ENCODE results near the gene MAGOHB. TPM values are rescaled to one million over a fixed set of nuclear protein-coding genes. Genes with fewer than 3 reads are reported as not detected.

Gene MAGOHB
- total and polyA plus RNA-seq, 2 of the 13 experiments (the other 11 are each of a cell fraction or from before 2014, with no cell fraction given) = 7.0 to 49.8 TPM

DNA sequence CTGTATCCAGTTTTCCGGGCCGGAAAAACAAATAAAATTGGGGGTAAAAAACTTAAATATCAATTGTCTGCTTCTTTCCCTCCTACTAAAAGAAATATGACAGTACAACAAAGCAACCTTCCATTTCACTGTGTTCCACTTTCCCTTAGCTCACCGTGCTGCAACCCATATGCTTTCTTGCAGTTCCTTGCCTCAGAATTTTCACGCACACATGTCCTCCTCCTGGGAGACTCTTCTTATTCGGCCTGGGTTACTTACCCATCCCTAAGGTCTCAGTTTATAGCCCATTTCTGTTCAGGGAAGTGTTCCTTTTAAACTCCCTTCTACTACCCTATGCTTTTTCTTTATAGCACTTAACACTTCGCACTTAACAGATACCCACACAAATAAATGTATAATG is 4.5 kb upstream of the MAGOHB start:
- in situ Hi-C loops (cut with HindIII; ENCODE audit: extremely low pct_ligation_motif_present, low pct_unique_long_range_greater_than_20kb) (no loop called here), intact Hi-C loops (cut with micrococcal nuclease; ENCODE audit: unreplicated experiment) (no loop called here)
- Histone ChIP-seq H3K9me3 (ENCODE audit: low read length) (no peaks in the 10 kb centered on the region), H3K4me3 (replicated peaks in 1 of 3; ENCODE audit: insufficient read depth in 1 of 3, low read depth in 2 of 3, low read length in 3 of 3) (no peak overlapping the region), H3K36me3 (replicated peaks in 1 of 2; ENCODE audit: control insufficient read depth in 1 of 2, insufficient read depth in 2 of 2, low read length in 2 of 2) (no peaks in the 10 kb centered on the region), H3K9ac (ENCODE audit: insufficient read depth, low read depth, low read length) (no peak overlapping the region), H3K4me2 (ENCODE audit: low read depth, low read length) (no peak overlapping the region), H3K4me1 (ENCODE audit: insufficient read depth, low read length) (no peaks in the 10 kb centered on the region), H3K27ac (ENCODE audit: extremely low read length, insufficient read depth, low read length) (no peak overlapping the region), H3K79me2 (ENCODE audit: insufficient read depth, low read length) (peaks cover 5% of the 10 kb centered on the region), H2AFZ (ENCODE audit: low read length) (no peak overlapping the region), H4K20me1 (ENCODE audit: insufficient read depth, low read length) (no peaks in the 10 kb centered on the region), H3K27me3 (ENCODE audit: control insufficient read depth in 1 of 2, insufficient read depth in 2 of 2, low read length in 2 of 2) (peaks cover 0 to 13% of the 10 kb centered on the region in 2 experiments; a peak in 1 of 5 replicates)
- 52% methylated on average over 6 of the region's 6 CpGs for WGBS (ENCODE audit: low lambda C conversion rate)
- ATAC-seq (no peak), DNase-seq (ENCODE audit: low spot score) (no peak), FAIRE-seq (no peak)
- BruUV-seq (replicated peaks) = no TSS peak
- ChIA-PET POLR2A (no interaction called here), CTCF (ENCODE audit: low intra/inter-chr PET ratio, low total read pairs) (no interaction called here)
- no peak for TF ChIP-seq SKI (IDR thresholded peaks at IDR 0.05; ENCODE audit: partially characterized antibody)
- no peak for TF ChIP-seq ZNF816 (CRISPR knock-in tag; IDR thresholded peaks at IDR 0.05; ENCODE audit: borderline replicate concordance)
- TF ChIP-seq AGO1 (IDR thresholded peaks at IDR 0.05; ENCODE audit: low read depth, low read length, poor library complexity, severe bottlenecking) = no peak
- no peak for TF ChIP-seq SAFB2 (CRISPR knock-in tag; IDR thresholded peaks at IDR 0.05; ENCODE audit: borderline replicate concordance, low read depth)
- no peak for TF ChIP-seq RCOR2 (CRISPR knock-in tag; IDR thresholded peaks at IDR 0.05)
- TF ChIP-seq, protein P1, sequence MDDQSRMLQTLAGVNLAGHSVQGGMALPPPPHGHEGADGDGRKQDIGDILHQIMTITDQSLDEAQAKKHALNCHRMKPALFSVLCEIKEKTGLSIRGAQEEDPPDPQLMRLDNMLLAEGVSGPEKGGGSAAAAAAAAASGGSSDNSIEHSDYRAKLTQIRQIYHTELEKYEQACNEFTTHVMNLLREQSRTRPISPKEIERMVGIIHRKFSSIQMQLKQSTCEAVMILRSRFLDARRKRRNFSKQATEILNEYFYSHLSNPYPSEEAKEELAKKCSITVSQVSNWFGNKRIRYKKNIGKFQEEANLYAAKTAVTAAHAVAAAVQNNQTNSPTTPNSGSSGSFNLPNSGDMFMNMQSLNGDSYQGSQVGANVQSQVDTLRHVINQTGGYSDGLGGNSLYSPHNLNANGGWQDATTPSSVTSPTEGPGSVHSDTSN (CRISPR knock-in tag; IDR thresholded peaks at IDR 0.05; ENCODE audit: borderline replicate concordance) = no peak
- no peak for TF ChIP-seq KLF9 (CRISPR knock-in tag; IDR thresholded peaks at IDR 0.05; ENCODE audit: low read depth)
- no peak for TF ChIP-seq TBX3 (IDR thresholded peaks at IDR 0.05; ENCODE audit: borderline replicate concordance)
- TF ChIP-seq, protein P2, sequence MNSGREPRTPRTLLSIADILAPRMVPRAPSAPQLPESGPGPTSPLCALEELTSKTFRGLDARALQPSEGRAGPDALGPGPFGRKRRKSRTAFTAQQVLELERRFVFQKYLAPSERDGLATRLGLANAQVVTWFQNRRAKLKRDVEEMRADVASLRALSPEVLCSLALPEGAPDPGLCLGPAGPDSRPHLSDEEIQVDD (CRISPR knock-in tag; IDR thresholded peaks at IDR 0.05; ENCODE audit: borderline replicate concordance) = no peak
- TF ChIP-seq ZZZ3 (CRISPR knock-in tag; IDR thresholded peaks at IDR 0.05; ENCODE audit: borderline replicate concordance) = no peak
- TF ChIP-seq, protein P3, sequence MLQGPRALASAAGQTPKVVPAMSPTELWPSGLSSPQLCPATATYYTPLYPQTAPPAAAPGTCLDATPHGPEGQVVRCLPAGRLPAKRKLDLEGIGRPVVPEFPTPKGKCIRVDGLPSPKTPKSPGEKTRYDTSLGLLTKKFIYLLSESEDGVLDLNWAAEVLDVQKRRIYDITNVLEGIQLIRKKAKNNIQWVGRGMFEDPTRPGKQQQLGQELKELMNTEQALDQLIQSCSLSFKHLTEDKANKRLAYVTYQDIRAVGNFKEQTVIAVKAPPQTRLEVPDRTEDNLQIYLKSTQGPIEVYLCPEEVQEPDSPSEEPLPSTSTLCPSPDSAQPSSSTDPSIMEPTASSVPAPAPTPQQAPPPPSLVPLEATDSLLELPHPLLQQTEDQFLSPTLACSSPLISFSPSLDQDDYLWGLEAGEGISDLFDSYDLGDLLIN (CRISPR knock-in tag; IDR thresholded peaks at IDR 0.05; ENCODE audit: borderline replicate concordance) = no peak
- TF ChIP-seq, protein P4, sequence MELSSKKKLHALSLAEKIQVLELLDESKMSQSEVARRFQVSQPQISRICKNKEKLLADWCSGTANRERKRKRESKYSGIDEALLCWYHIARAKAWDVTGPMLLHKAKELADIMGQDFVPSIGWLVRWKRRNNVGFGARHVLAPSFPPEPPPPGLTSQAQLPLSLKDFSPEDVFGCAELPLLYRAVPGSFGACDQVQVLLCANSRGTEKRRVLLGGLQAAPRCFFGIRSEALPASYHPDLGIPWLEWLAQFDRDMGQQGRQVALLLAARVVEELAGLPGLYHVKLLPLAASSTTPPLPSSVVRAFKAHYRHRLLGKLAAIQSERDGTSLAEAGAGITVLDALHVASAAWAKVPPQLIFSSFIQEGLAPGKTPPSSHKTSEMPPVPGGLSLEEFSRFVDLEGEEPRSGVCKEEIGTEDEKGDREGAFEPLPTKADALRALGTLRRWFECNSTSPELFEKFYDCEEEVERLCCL (CRISPR knock-in tag; IDR thresholded peaks at IDR 0.05; ENCODE audit: borderline replicate concordance) = no peak
- TF ChIP-seq, protein P5, sequence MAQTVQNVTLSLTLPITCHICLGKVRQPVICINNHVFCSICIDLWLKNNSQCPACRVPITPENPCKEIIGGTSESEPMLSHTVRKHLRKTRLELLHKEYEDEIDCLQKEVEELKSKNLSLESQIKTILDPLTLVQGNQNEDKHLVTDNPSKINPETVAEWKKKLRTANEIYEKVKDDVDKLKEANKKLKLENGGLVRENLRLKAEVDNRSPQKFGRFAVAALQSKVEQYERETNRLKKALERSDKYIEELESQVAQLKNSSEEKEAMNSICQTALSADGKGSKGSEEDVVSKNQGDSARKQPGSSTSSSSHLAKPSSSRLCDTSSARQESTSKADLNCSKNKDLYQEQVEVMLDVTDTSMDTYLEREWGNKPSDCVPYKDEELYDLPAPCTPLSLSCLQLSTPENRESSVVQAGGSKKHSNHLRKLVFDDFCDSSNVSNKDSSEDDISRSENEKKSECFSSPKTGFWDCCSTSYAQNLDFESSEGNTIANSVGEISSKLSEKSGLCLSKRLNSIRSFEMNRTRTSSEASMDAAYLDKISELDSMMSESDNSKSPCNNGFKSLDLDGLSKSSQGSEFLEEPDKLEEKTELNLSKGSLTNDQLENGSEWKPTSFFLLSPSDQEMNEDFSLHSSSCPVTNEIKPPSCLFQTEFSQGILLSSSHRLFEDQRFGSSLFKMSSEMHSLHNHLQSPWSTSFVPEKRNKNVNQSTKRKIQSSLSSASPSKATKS (CRISPR knock-in tag; IDR thresholded peaks at IDR 0.05) = no peak
- no peak for TF ChIP-seq KDM4B (CRISPR knock-in tag; IDR thresholded peaks at IDR 0.05)
- no peak for TF ChIP-seq PRMT3 (CRISPR knock-in tag; IDR thresholded peaks at IDR 0.05; ENCODE audit: borderline replicate concordance, low read depth)
- TF ChIP-seq TARDBP (CRISPR knock-in tag; IDR thresholded peaks at IDR 0.05) = no peak
- TF ChIP-seq ZNF839 (CRISPR knock-in tag; IDR thresholded peaks at IDR 0.05; ENCODE audit: borderline replicate concordance) = no peak
- TF ChIP-seq PHF21A (CRISPR knock-in tag; IDR thresholded peaks at IDR 0.05) = no peak

Measured in HepG2 (cell line).